Neural crest cell (in vitro differentiated cells): Measurements from ENCODE around the gene MYH6. TPM values are rescaled to one million over a fixed set of nuclear protein-coding genes. Genes with fewer than 3 reads are reported as not detected.

Experiments
- DNase-seq: peaks from one replicate; pipeline ENCODE4 v3.0.0; 2021; ENCODE audit warnings: low read depth, mixed read lengths, low spot score
- H3K27ac Mint-ChIP-seq: one replicate; pipeline ENCODE4 v1.8.0; 2021; ENCODE audit warnings: mild to moderate bottlenecking, mixed read lengths; ENCODE audit not compliant: unreplicated experiment
- H3K27me3 Mint-ChIP-seq: 2 replicates; pipeline ENCODE4 v1.8.0; 2021; ENCODE audit warnings: low read depth, mild to moderate bottlenecking, mixed read lengths
- H3K36me3 Mint-ChIP-seq: 2 replicates; pipeline ENCODE4 v1.8.0; 2021; ENCODE audit warnings: low read depth, mild to moderate bottlenecking, mixed read lengths
- H3K4me1 Mint-ChIP-seq: 2 replicates; pipeline ENCODE4 v1.8.0; 2021; ENCODE audit warnings: mixed read lengths
- H3K4me3 Mint-ChIP-seq: one replicate; pipeline ENCODE4 v1.8.0; 2021; ENCODE audit warnings: mild to moderate bottlenecking, mixed read lengths
- H3K9me3 Mint-ChIP-seq: 2 replicates; pipeline ENCODE4 v1.8.0; 2021; ENCODE audit warnings: mixed read lengths
- total RNA-seq: library from RNA; stranded (reverse); gene quantifications from 2 replicates; pipeline ENCODE4 v1.2.1, GENCODE V29; 2021
- TF ChIP-seq, protein P1 (sequence below): fragments of 200-600 bp; sonication (generic); conservative IDR thresholded peaks from 2 replicates; pipeline ENCODE4 v1.5.0; 2021; ENCODE audit warnings: antibody characterized with exemption, mild to moderate bottlenecking

The MYH6 gene
- total RNA-seq, 1 donor from 2014 or later: not detected

DNA sequence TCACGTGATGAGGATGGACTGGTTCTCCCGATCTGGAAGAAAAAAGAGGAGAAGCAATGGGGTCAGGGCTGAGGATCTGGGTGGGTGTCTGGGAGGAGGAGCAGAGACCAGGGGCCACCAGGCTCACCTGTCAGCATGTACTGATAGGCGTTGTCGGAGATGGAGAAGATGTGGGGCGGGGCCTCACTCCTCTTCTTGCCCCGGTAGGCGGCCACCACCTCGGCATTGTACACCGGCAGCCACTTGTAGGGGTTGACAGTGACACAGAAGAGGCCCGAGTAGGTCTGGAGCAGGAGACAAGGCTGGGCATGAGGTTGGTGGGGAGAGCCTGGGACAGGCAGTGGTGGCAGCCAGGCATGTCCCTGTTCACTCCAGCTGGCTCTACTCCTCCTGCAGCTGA is 3.0 kb downstream of the MYH6 start:
- Mint-ChIP-seq H3K27me3 (peaks cover 30% of the 10 kb centered on the region), H3K9me3 (no peaks in the 10 kb centered on the region), H3K36me3 (no peaks in the 10 kb centered on the region), H3K4me3 (no peak overlapping the region), H3K4me1 (peaks cover 4% of the 10 kb centered on the region), H3K27ac (no peak overlapping the region)
- DNase-seq: no peak
- TF ChIP-seq, protein P1, sequence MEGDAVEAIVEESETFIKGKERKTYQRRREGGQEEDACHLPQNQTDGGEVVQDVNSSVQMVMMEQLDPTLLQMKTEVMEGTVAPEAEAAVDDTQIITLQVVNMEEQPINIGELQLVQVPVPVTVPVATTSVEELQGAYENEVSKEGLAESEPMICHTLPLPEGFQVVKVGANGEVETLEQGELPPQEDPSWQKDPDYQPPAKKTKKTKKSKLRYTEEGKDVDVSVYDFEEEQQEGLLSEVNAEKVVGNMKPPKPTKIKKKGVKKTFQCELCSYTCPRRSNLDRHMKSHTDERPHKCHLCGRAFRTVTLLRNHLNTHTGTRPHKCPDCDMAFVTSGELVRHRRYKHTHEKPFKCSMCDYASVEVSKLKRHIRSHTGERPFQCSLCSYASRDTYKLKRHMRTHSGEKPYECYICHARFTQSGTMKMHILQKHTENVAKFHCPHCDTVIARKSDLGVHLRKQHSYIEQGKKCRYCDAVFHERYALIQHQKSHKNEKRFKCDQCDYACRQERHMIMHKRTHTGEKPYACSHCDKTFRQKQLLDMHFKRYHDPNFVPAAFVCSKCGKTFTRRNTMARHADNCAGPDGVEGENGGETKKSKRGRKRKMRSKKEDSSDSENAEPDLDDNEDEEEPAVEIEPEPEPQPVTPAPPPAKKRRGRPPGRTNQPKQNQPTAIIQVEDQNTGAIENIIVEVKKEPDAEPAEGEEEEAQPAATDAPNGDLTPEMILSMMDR: no peak

DNA sequence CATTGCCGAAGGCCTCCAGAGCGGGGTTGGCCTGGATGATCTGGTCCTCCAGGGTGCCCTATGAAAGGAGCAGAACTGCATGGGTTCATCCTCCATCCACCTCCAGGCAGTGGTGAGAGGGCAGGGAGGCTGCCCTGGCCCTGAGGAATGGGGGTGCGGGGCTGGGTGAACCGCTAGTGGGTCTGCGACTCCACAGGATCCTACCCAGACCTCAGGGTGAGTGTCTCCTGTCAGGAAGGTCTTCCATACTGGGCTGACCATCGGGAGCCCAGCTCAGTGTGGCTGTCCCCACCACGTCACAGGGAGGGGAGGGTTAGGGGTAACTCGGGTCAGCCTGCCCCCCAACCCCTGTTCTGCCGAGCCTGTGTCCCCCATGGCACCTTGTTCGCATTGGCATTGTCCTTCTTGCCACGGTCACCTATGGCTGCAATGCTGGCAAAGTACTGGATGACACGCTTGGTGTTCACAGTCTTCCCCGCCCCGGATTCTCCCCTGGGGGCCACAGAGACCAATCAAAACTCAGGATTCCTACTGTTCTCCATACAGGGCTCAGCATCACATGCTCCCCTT is 3.7 kb downstream of the MYH6 start:
- peaks cover 4% of the 10 kb centered on the region for H3K4me1 Mint-ChIP-seq
- no peaks in the 10 kb centered on the region for H3K36me3 Mint-ChIP-seq
- H3K9me3 Mint-ChIP-seq: no peaks in the 10 kb centered on the region
- TF ChIP-seq, protein P1: no peak
- H3K4me3 Mint-ChIP-seq: no peak overlapping the region
- DNase-seq: no peak
- no peak overlapping the region for H3K27ac Mint-ChIP-seq
- peaks cover 30% of the 10 kb centered on the region for H3K27me3 Mint-ChIP-seq

DNA sequence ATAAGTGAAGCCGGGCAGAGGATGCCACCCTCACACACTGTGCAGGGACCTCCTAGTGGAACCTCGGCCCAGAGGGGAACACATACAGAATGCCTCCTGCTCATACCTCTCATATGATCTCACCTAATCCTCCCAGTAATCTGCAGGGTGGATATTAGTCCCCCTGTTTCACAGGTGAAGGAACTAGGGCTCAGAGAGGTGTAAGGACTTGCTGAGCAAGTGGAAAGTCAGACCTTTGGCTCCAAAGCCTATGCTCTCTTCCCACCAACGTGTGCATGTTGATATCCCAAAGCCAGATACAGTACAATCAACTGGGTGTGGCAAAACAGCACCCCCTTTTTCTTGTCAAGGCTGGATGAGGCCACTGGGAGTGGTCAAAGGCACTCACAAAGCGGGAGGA is 4.2 kb downstream of the MYH6 start:
- DNase-seq: no peak
- no peaks in the 10 kb centered on the region for H3K9me3 Mint-ChIP-seq
- H3K36me3 Mint-ChIP-seq: no peaks in the 10 kb centered on the region
- H3K4me3 Mint-ChIP-seq: no peak overlapping the region
- peaks cover 30% of the 10 kb centered on the region for H3K27me3 Mint-ChIP-seq
- TF ChIP-seq, protein P1: no peak
- H3K4me1 Mint-ChIP-seq: peaks cover 2% of the 10 kb centered on the region
- no peak overlapping the region for H3K27ac Mint-ChIP-seq

DNA sequence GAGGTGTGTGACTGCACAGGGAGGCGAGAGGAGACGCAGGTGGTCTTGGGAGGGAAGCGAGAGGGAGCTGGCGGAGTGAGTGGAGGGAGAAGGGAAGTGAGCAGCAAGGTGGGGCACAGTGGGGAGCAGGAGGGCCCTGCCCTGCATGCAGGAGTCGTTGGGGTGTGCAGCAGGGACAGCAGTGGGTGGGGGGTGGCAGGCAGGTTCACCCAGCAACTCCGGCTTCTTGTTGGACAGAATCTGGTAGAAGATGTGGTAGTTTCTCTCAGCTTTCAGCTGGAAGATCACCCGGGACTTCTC is 5.0 kb downstream of the MYH6 start:
- Mint-ChIP-seq H3K36me3 (no peaks in the 10 kb centered on the region), H3K9me3 (no peaks in the 10 kb centered on the region), H3K4me3 (no peak overlapping the region), H3K27me3 (peaks cover 32% of the 10 kb centered on the region), H3K4me1 (no peaks in the 10 kb centered on the region), H3K27ac (no peak overlapping the region)
- TF ChIP-seq, protein P1: no peak
- DNase-seq: no peak

DNA sequence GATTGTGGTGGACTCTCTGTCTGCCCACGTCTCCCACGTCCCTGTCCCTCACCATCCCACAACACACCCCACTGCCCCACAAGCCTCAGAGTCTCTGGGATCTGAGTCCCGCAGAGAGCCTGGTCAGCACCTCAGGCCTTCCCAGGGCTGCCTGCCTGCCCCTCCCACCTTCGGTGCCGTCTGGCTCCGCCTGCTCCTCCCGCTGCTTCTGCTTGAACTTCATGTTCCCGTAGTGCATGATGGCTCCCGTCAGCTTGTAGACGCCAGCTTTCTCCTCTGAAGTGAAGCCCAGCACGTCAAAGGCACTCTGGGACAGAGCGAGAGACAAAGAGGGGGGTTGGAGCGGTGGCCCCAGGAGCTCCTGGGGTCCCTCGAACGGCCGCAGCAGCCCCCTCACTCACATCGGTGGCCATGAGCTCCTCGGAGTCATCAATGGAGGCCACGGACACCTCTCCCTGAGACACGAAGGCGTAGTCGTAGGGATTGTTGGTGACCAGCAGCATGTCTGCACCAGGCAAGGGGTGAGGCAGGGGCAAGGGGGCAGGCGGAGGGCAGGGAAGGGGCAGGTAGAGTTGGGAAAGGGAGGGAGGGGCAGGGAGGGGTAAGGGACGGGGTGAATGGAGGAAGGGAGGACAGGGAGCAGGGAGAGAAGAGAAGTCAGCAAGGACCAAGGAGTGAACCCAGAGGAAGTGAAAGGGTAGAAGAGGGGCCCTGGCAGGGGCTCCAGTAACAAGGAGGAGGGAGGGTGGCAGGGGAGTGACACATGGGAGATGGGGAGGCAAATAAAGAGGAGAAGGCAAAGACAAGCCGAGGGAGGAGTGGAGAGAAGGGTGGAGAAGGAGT is 5.6 kb downstream of the MYH6 start:
- DNase-seq: no peak
- Mint-ChIP-seq H3K36me3 (no peaks in the 10 kb centered on the region), H3K4me3 (no peak overlapping the region), H3K27me3 (peaks cover 29% of the 10 kb centered on the region), H3K27ac (no peak overlapping the region), H3K4me1 (no peaks in the 10 kb centered on the region), H3K9me3 (no peaks in the 10 kb centered on the region)
- TF ChIP-seq, protein P1: no peak
